HCT116 (cell line): ENCODE measurements around the gene NRP1.

Experiments
- CEBPB ChIP-seq: IDR thresholded peaks from 2 replicates; pipeline ENCODE4 v1.6.1; 2012; ENCODE audit warnings: low read depth
- CTCF ChIP-seq, 3 experiments: fragments of 200-600 bp in 1 of 3; sonication (generic) in 1 of 3; IDR thresholded peaks in 2 of 3; conservative IDR thresholded peaks in 1 of 3; 2 replicates each; pipeline ENCODE4 v1.5.1; 2012 to 2017; ENCODE audit warnings: low read depth in 2 of 3, low read length in 2 of 3, antibody characterized with exemption in 1 of 3, borderline replicate concordance in 1 of 3, control low read depth in 1 of 3, mild to moderate bottlenecking in 1 of 3, mixed read lengths in 1 of 3, mixed run types in 1 of 3, moderate library complexity in 1 of 3; ENCODE audit not compliant: insufficient read depth in 1 of 3
- EZH2 ChIP-seq: fragments of 200-600 bp; sonication (generic); IDR thresholded peaks from 2 replicates; pipeline ENCODE4 v1.6.1; 2017; ENCODE audit warnings: antibody characterized with exemption, mixed run types
- POLR2A ChIP-seq: IDR thresholded peaks from 2 replicates; pipeline ENCODE4 v1.7.0; 2011; ENCODE audit warnings: borderline replicate concordance; ENCODE audit not compliant: insufficient read depth, insufficient read length; ENCODE audit errors: extremely low read depth
- POLR2AphosphoS5 ChIP-seq: IDR thresholded peaks from 2 replicates; pipeline ENCODE4 v1.6.1; 2011; ENCODE audit warnings: mild to moderate bottlenecking, low read depth, low read length, moderate library complexity
- SIN3A ChIP-seq: IDR thresholded peaks from 2 replicates; pipeline ENCODE4 v1.6.1; 2012; ENCODE audit warnings: low read depth
- SP1 ChIP-seq: IDR thresholded peaks from 2 replicates; pipeline ENCODE4 v1.6.1; 2012; ENCODE audit warnings: low read depth
- TCF7L2 ChIP-seq: IDR thresholded peaks from 2 replicates; pipeline ENCODE4 v1.7.0; 2011; ENCODE audit warnings: borderline replicate concordance, inconsistent platforms; ENCODE audit not compliant: insufficient read depth, insufficient read length; ENCODE audit errors: extremely low read depth

DNA sequence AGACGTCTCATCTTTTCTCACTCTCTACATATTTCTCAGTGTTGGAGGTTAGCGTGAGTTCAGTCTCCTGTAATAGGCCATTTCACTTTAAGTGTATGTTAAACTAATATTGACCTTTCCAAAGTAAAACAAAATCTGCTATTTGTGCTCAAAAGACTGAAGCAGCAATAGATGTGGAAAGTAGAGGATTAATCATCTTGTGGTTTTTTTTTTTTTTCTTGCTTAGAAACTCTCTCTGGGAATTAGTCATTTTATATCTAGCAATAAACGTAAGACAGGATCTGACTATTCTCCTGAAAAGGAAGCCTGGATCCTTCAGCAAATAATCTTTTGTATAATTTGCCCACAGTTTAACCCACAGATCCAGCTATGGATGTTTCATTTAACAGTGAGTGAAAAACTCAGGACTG is 81.7 kb downstream of the NRP1 start:
- TF ChIP-seq CTCF (IDR thresholded peaks at IDR 0.05 in 2 of 3, conservative IDR thresholded peaks at IDR 0.05 in 1 of 3; ENCODE audit: borderline replicate concordance in 1 of 3, insufficient read depth in 1 of 3, low read depth in 2 of 3, low read length in 2 of 3) (no peak), TCF7L2 (no peak), POLR2A (no peak), SIN3A (no peak), POLR2AphosphoS5 (no peak), SP1 (no peak), CEBPB (no peak), EZH2 (no peak)
